Trophoblast cell (in vitro differentiated cells and primary cell): ENCODE results near the gene NHSL1.

ENCODE experiments used
- DNase-seq, 2 donors: peaks; one replicate each; pipeline ENCODE4 v3.0.0-alpha.2; 2016
- H2AFZ ChIP-seq: 2 replicates; pipeline ENCODE4 v1.6.1; 2013; ENCODE audit warnings: low read length, moderate library complexity, mild to moderate bottlenecking; ENCODE audit not compliant: insufficient read depth, poor library complexity
- H2AK5ac ChIP-seq: 2 replicates; pipeline ENCODE4 v1.6.1; 2013; ENCODE audit warnings: mild to moderate bottlenecking, low read length
- H2BK120ac ChIP-seq: 2 replicates; pipeline ENCODE4 v1.6.1; 2013; ENCODE audit warnings: low read length, mild to moderate bottlenecking, moderate library complexity; ENCODE audit not compliant: insufficient read depth, poor library complexity
- H2BK12ac ChIP-seq: 2 replicates; pipeline ENCODE4 v1.6.1; 2013; ENCODE audit warnings: mild to moderate bottlenecking, low read length, moderate library complexity
- H2BK5ac ChIP-seq: 2 replicates; pipeline ENCODE4 v1.6.1; 2013; ENCODE audit warnings: low read length, low read depth, moderate library complexity, mild to moderate bottlenecking; ENCODE audit not compliant: poor library complexity
- H3K14ac ChIP-seq: 2 replicates; pipeline ENCODE4 v1.6.1; 2013; ENCODE audit warnings: mild to moderate bottlenecking, low read length
- H3K18ac ChIP-seq: 2 replicates; pipeline ENCODE4 v1.6.1; 2013; ENCODE audit warnings: mild to moderate bottlenecking, low read length
- H3K23ac ChIP-seq: 2 replicates; pipeline ENCODE4 v1.6.1; 2013; ENCODE audit warnings: low read length
- H3K27ac ChIP-seq: 2 replicates; pipeline ENCODE4 v1.5.1; 2013; ENCODE audit warnings: low read depth, mild to moderate bottlenecking, inconsistent platforms, low read length, moderate library complexity
- H3K27me3 ChIP-seq: 2 replicates; pipeline ENCODE4 v1.6.1; 2013; ENCODE audit warnings: inconsistent platforms, mild to moderate bottlenecking, low read length, moderate library complexity; ENCODE audit not compliant: insufficient read depth
- H3K36me3 ChIP-seq, 2 experiments: 1 replicate in 1 of 2; 2 replicates in 1 of 2; pipeline ENCODE4 v1.6.1; 2013; ENCODE audit warnings: low read length in 2 of 2, mild to moderate bottlenecking in 2 of 2, moderate library complexity in 1 of 2; ENCODE audit not compliant: insufficient read depth in 2 of 2, control insufficient read depth in 1 of 2
- H3K4ac ChIP-seq: 2 replicates; pipeline ENCODE4 v1.6.1; 2013; ENCODE audit warnings: low read depth, mild to moderate bottlenecking, low read length, moderate library complexity
- H3K4me1 ChIP-seq, 2 experiments: 1 replicate in 1 of 2; 2 replicates in 1 of 2; pipeline ENCODE4 v1.6.1; 2013; ENCODE audit warnings: low read length in 2 of 2, mild to moderate bottlenecking in 2 of 2, moderate library complexity in 1 of 2; ENCODE audit not compliant: insufficient read depth in 2 of 2, control insufficient read depth in 1 of 2
- H3K4me2 ChIP-seq: 2 replicates; pipeline ENCODE4 v1.6.1; 2013; ENCODE audit warnings: inconsistent platforms, mild to moderate bottlenecking, low read length, moderate library complexity
- H3K4me3 ChIP-seq: 2 replicates; pipeline ENCODE4 v1.5.1; 2013; ENCODE audit warnings: mild to moderate bottlenecking, low read depth, low read length, inconsistent platforms
- H3K79me1 ChIP-seq: one replicate; pipeline ENCODE4 v1.6.1; 2013; ENCODE audit warnings: low read length
- H3K79me2 ChIP-seq: 2 replicates; pipeline ENCODE4 v1.6.1; 2013; ENCODE audit warnings: low read length, mild to moderate bottlenecking; ENCODE audit not compliant: control insufficient read depth, insufficient read depth, poor library complexity
- H3K9ac ChIP-seq: 2 replicates; pipeline ENCODE4 v1.6.1; 2013; ENCODE audit warnings: mild to moderate bottlenecking, low read length
- H3K9me3 ChIP-seq: 2 replicates; pipeline ENCODE4 v1.6.1; 2013; ENCODE audit warnings: low read depth, mild to moderate bottlenecking, control low read depth, inconsistent platforms, low read length; ENCODE audit not compliant: insufficient read depth
- H4K12ac ChIP-seq: 2 replicates; pipeline ENCODE4 v1.6.1; 2013; ENCODE audit warnings: low read depth, mild to moderate bottlenecking, low read length, moderate library complexity
- H4K8ac ChIP-seq: 2 replicates; pipeline ENCODE4 v1.6.1; 2013; ENCODE audit warnings: low read depth, mild to moderate bottlenecking, low read length, moderate library complexity
- H4K91ac ChIP-seq: one replicate; pipeline ENCODE4 v1.6.1; 2013; ENCODE audit warnings: low read depth, mild to moderate bottlenecking, low read length, moderate library complexity
- WGBS: extraction: QIAGEN DNeasy Blood & Tissue Kit; methylation state at CpG from one replicate; pipeline ENCODE4 v1.1.7; 2013; ENCODE audit warnings: missing lambda C conversion rate; ENCODE audit not compliant: insufficient read length, insufficient coverage; ENCODE audit errors: extremely low coverage; 5-methylcytosine and 5-hydroxymethylcytosine counted together

The NHSL1 gene

DNA sequence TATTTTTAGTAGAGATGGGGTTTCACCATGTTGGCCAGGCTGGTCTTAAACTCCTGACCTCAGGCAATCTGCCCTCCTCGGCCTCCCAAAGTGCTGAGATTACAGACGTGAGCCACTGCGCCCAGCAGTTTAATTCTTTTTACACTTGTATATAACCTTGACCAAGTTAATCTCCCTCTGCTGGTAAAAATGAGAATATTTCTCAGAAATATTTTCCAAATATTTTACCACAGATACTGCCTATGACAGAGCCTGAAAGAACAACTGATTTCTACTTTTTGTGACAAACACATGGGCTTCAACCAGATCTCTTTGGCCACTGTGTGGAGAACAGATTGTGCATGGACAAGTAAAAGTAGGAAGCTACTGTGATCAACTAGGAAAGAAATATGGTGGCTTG, 21.2 kb upstream of the NHSL1 start:
- H3K79me2 ChIP-seq = no peaks in the 10 kb centered on the region

DNA sequence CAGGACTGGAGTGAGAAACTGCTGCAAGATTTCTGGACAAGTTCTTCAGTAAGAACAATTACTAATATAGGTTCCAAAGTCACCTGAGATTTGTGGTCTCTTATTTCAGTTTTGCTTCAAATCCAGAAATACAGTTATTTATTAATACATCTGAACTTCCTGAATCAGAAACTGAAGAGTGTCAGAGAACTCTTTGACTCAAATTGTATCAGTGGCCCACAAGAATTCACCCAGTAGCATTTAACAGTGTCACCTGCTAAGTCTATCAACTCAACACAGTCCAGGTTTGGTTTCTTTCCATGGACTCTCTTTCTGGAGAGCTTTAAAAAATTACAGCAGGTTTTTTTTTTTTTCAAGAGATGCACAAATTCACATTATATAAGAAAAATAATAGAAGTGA, 18.8 kb upstream of the NHSL1 start:
- Histone ChIP-seq H2BK120ac (no peak overlapping the region), H3K27ac (no peak overlapping the region), H2AFZ (no peak overlapping the region), H3K4me3 (no peak overlapping the region), H3K23ac (no peak overlapping the region), H3K79me1 (no peaks in the 10 kb centered on the region), H2AK5ac (no peak overlapping the region), H4K91ac (no peak overlapping the region), H4K12ac (no peak overlapping the region), H2BK12ac (no peak overlapping the region), H3K4me2 (no peak overlapping the region), H3K14ac (no peak overlapping the region), H3K27me3 (no peaks in the 10 kb centered on the region), H3K9me3 (peaks cover 3% of the 10 kb centered on the region), H3K4ac (no peak overlapping the region), H3K18ac (no peak overlapping the region), H3K9ac (no peak overlapping the region), H2BK5ac (no peak overlapping the region), H3K79me2 (no peaks in the 10 kb centered on the region), H3K4me1 (no peaks in the 10 kb centered on the region), H3K36me3 (no peaks in the 10 kb centered on the region), H4K8ac (no peak overlapping the region)
- no peak for DNase-seq

More for the DNA sequence above, 21.2 kb upstream of the NHSL1 start:
- no peak overlapping the region for H2AFZ ChIP-seq
- no peak overlapping the region for H2BK120ac ChIP-seq
- no peak overlapping the region for H3K9ac ChIP-seq
- H3K18ac ChIP-seq = no peak overlapping the region
- no CpG with 5 or more reads among the region's 3 CpGs for WGBS
- no peak overlapping the region for H3K4me3 ChIP-seq
- no peaks in the 10 kb centered on the region for H3K4me1 ChIP-seq
- no peak overlapping the region for H3K27ac ChIP-seq
- H3K36me3 ChIP-seq = no peaks in the 10 kb centered on the region
- no peak overlapping the region for H3K23ac ChIP-seq
- no peaks in the 10 kb centered on the region for H3K79me1 ChIP-seq
- H3K9me3 ChIP-seq = peaks cover 3% of the 10 kb centered on the region
- H2AK5ac ChIP-seq = no peak overlapping the region
- H2BK5ac ChIP-seq = no peak overlapping the region
- H4K8ac ChIP-seq = no peak overlapping the region
- DNase-seq = peak in 1 of 2 donors; percentile 80
- H4K91ac ChIP-seq = no peak overlapping the region
- H2BK12ac ChIP-seq = no peak overlapping the region
- no peaks in the 10 kb centered on the region for H3K27me3 ChIP-seq
- no peak overlapping the region for H3K14ac ChIP-seq
- no peak overlapping the region for H4K12ac ChIP-seq
- H3K4me2 ChIP-seq = no peak overlapping the region
- no peak overlapping the region for H3K4ac ChIP-seq

DNA sequence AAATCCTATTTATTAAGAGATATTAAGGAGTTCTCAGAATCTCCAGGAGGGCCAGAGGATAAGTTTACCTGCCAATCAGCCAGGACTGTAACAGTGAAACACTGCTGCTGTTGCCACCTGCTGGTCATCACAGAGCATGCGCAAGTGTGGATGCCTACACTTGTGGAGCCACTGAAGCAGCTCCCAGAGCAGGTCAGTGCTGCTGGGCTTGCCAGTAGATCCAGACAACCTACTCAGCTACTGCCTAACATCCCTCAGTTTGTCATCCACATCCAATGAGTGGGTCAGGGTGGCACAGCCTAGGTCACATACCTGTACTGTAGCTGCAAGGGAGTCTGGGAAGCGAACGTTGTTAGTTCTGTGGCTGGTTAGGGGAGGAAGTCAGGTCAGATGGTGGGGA, 18.3 kb upstream of the NHSL1 start:
- Histone ChIP-seq H2BK120ac (no peak overlapping the region), H3K4ac (no peak overlapping the region), H3K79me1 (no peaks in the 10 kb centered on the region), H3K23ac (no peak overlapping the region), H2BK5ac (no peak overlapping the region), H3K18ac (no peak overlapping the region), H3K79me2 (no peaks in the 10 kb centered on the region), H4K12ac (no peak overlapping the region), H2BK12ac (no peak overlapping the region), H2AK5ac (no peak overlapping the region), H4K91ac (no peak overlapping the region), H3K27me3 (no peaks in the 10 kb centered on the region), H3K36me3 (no peaks in the 10 kb centered on the region), H3K9me3 (peaks cover 3% of the 10 kb centered on the region), H3K4me1 (no peaks in the 10 kb centered on the region), H3K9ac (no peak overlapping the region), H3K4me2 (no peak overlapping the region), H3K14ac (no peak overlapping the region), H3K27ac (no peak overlapping the region), H2AFZ (no peak overlapping the region), H3K4me3 (peak overlapping the region; percentile 1), H4K8ac (no peak overlapping the region)
- WGBS = no CpG with 5 or more reads among the region's 3 CpGs
- peak; percentile 60 to 81 for DNase-seq

DNA sequence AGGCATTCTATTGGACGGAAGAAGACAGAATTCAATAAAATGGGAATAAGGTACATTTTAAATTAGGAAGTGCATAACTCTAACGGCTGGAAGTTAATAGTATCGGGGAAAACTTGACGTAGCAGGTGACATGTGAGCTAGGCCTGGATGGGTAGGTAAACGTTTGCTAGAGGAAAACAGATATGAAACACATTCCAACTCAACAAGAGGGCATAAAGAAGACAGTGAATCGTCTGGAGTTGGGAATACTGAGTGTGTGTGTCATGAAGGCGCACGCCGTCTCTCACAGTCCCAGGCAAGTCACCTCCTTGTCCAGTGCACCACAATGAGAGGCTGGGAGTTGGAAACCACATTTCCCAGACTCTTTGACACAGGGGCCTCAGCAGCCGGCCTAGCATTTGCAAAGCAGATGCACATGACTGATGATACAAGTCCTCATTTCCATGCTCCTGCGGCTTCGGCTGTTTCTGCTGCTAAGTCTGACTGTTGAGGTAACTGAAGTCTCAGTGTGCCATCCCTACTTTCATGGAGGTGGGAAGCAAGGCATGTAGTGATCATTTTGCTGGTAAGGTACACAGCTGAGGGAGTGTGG, 16.5 kb upstream of the NHSL1 start:
- Histone ChIP-seq H4K12ac (no peak overlapping the region), H3K4ac (peak overlapping the region; percentile 19), H2AK5ac (no peak overlapping the region), H2AFZ (no peak overlapping the region), H3K4me3 (no peak overlapping the region), H3K79me1 (no peaks in the 10 kb centered on the region), H4K91ac (no peak overlapping the region), H3K18ac (no peak overlapping the region), H3K27me3 (no peaks in the 10 kb centered on the region), H3K79me2 (no peaks in the 10 kb centered on the region), H3K9ac (no peak overlapping the region), H4K8ac (no peak overlapping the region), H2BK12ac (no peak overlapping the region), H3K4me2 (no peak overlapping the region), H3K14ac (no peak overlapping the region), H3K23ac (peak overlapping the region; percentile 52), H3K9me3 (peaks cover 3% of the 10 kb centered on the region), H2BK5ac (no peak overlapping the region), H3K27ac (no peak overlapping the region), H2BK120ac (no peak overlapping the region), H3K4me1 (no peaks in the 10 kb centered on the region), H3K36me3 (peaks cover 0 to 2% of the 10 kb centered on the region in 2 experiments)
- WGBS = no CpG with 5 or more reads among the region's 12 CpGs
- DNase-seq = no peak
